Keratinocyte (primary cell): ENCODE results near the gene ADAMTSL3.

Source experiments
- EZH2 ChIP-seq: IDR thresholded peaks from one replicate; pipeline ENCODE4 v1.6.1; 2012; ENCODE audit warnings: inconsistent platforms, mild to moderate bottlenecking, low read length, moderate library complexity
- TF ChIP-seq, protein P1 (sequence below), 3 experiments: IDR thresholded peaks in 1 of 3; conservative IDR thresholded peaks in 1 of 3; optimal IDR thresholded peaks in 1 of 3; 2 replicates in 2 of 3; 3 replicates in 1 of 3; pipeline versions ENCODE3 to v1.5.1; 2011; ENCODE audit warnings: low read length in 3 of 3, mild to moderate bottlenecking in 3 of 3, moderate library complexity in 2 of 3, control low read depth in 1 of 3, inconsistent platforms in 1 of 3; ENCODE audit not compliant: insufficient read depth in 2 of 3; ENCODE audit errors: extremely low read depth in 1 of 3

DNA sequence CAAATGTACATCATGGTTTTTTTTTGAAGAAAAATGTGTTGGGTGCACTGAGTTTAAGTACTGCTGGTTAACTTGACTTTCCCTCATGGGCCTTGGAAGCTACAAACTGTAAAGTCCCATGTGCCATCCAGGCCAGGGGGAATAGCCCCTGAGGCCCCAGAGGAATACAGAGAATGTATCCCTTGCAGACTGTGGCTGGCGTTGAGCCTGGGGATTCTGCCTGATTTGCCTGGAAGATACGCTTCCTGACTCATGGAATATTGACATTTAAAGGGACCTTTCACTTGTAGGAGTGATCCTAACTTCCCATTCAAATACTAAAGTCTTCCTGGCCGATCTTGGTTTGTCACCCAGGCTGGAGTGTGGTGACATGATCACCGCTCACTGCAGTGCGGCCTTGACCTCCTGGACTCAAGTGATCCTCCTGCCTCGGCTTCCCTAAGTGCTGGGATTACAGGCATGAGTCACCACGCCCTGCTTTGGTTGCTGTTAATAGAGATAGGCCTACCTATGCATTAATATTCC is 42.0 kb downstream of the ADAMTSL3 start:
- TF ChIP-seq, protein P1, sequence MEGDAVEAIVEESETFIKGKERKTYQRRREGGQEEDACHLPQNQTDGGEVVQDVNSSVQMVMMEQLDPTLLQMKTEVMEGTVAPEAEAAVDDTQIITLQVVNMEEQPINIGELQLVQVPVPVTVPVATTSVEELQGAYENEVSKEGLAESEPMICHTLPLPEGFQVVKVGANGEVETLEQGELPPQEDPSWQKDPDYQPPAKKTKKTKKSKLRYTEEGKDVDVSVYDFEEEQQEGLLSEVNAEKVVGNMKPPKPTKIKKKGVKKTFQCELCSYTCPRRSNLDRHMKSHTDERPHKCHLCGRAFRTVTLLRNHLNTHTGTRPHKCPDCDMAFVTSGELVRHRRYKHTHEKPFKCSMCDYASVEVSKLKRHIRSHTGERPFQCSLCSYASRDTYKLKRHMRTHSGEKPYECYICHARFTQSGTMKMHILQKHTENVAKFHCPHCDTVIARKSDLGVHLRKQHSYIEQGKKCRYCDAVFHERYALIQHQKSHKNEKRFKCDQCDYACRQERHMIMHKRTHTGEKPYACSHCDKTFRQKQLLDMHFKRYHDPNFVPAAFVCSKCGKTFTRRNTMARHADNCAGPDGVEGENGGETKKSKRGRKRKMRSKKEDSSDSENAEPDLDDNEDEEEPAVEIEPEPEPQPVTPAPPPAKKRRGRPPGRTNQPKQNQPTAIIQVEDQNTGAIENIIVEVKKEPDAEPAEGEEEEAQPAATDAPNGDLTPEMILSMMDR (optimal IDR thresholded peaks at IDR 0.05 in 1 of 3, IDR thresholded peaks at IDR 0.05 in 1 of 3, conservative IDR thresholded peaks at IDR 0.05 in 1 of 3; ENCODE audit: extremely low read depth in 1 of 3, insufficient read depth in 2 of 3, low read length in 3 of 3): no peak
- TF ChIP-seq EZH2: no peak
